Parathyroid adenoma (tissue), 2 donors: ENCODE results near the gene INO80E.

Experiments
- H2AFZ ChIP-seq: fragments of 300-600 bp; sonication (generic); one replicate; pipeline ENCODE4 v1.7.0; 2017; ENCODE audit warnings: antibody characterized with exemption, mild to moderate bottlenecking
- H3K27ac ChIP-seq: fragments of 300-600 bp; sonication (generic); one replicate; pipeline ENCODE4 v1.7.0; 2017
- H3K27me3 ChIP-seq: fragments of 300-600 bp; sonication (generic); one replicate; pipeline ENCODE4 v1.7.0; 2017; ENCODE audit warnings: low read length; ENCODE audit not compliant: control insufficient read depth, insufficient read depth
- H3K36me3 ChIP-seq: fragments of 300-600 bp; sonication (generic); one replicate; pipeline ENCODE4 v1.7.0; 2017; ENCODE audit warnings: low read length; ENCODE audit not compliant: control insufficient read depth, insufficient read depth
- H3K4me1 ChIP-seq: fragments of 300-600 bp; sonication (generic); one replicate; pipeline ENCODE4 v1.7.0; 2017; ENCODE audit warnings: control low read depth
- H3K4me2 ChIP-seq: fragments of 300-600 bp; sonication (generic); one replicate; pipeline ENCODE4 v1.7.0; 2017; ENCODE audit warnings: low read length
- H3K4me3 ChIP-seq: fragments of 300-600 bp; sonication (generic); one replicate; pipeline ENCODE4 v1.7.0; 2017; ENCODE audit warnings: low read depth, low read length
- H3K79me2 ChIP-seq: fragments of 300-600 bp; sonication (generic); one replicate; pipeline ENCODE4 v1.7.0; 2017; ENCODE audit warnings: control low read depth
- H3K9ac ChIP-seq: fragments of 300-600 bp; sonication (generic); one replicate; pipeline ENCODE4 v1.7.0; 2017; ENCODE audit warnings: mild to moderate bottlenecking
- H3K9me3 ChIP-seq: fragments of 300-600 bp; sonication (generic); one replicate; pipeline ENCODE4 v1.7.0; 2017; ENCODE audit warnings: low read length; ENCODE audit not compliant: control insufficient read depth
- CTCF ChIP-seq: fragments of 300-600 bp; sonication (generic); IDR thresholded peaks from one replicate; pipeline ENCODE4 v1.7.0; 2017; ENCODE audit warnings: antibody characterized with exemption, mild to moderate bottlenecking
- donor health status: primary hyperparathyroidism.

INO80E gene

DNA sequence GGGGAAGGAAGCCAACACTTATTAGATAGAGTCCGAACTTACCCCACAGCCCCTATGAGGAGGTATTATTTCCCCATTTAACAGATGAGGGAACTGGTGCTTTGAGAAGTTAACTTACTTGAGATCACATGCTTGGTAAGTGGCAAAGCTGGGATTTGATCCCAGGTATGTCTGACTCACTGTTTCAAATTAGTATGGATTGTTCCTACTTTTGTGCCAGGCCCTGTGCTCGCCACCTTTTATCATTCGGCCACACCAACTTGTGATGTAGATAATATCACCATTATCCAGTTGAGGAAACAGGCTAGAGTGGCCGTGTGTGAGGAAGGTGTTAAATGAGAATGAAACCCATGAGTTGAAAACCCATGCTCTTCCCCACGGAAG lies 11.3 kb upstream of the INO80E start:
- Histone ChIP-seq H3K27ac (no peak overlapping the region), H3K27me3 (no peaks in the 10 kb centered on the region), H3K36me3 (no peaks in the 10 kb centered on the region), H3K9me3 (no peaks in the 10 kb centered on the region), H3K79me2 (no peaks in the 10 kb centered on the region), H3K4me3 (no peak overlapping the region), H3K4me2 (no peak overlapping the region), H2AFZ (no peak overlapping the region), H3K9ac (no peak overlapping the region), H3K4me1 (no peaks in the 10 kb centered on the region)
- no peak for TF ChIP-seq CTCF

DNA sequence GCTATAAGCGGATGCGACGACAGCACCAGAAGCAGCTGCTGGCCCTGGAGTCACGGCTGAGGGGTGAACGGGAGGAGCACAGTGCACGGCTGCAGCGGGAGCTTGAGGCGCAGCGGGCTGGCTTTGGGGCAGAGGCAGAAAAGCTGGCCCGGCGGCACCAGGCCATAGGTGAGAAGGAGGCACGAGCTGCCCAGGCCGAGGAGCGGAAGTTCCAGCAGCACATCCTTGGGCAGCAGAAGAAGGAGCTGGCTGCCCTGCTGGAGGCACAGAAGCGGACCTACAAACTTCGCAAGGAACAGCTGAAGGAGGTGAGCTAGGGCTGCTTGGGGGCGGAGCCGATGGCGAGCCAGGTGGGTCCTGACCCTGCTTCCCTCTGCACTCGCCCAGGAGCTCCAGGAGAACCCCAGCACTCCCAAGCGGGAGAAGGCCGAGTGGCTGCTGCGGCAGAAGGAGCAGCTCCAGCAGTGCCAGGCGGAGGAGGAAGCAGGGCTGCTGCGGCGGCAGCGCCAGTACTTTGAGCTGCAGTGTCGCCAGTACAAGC lies 10.7 kb upstream of the INO80E start:
- Histone ChIP-seq H3K9ac (no peak overlapping the region), H3K36me3 (no peaks in the 10 kb centered on the region), H3K4me2 (no peak overlapping the region), H3K9me3 (no peaks in the 10 kb centered on the region), H2AFZ (no peak overlapping the region), H3K27me3 (no peaks in the 10 kb centered on the region), H3K4me3 (no peak overlapping the region), H3K27ac (no peak overlapping the region), H3K4me1 (no peaks in the 10 kb centered on the region), H3K79me2 (no peaks in the 10 kb centered on the region)
- TF ChIP-seq CTCF: no peak

DNA sequence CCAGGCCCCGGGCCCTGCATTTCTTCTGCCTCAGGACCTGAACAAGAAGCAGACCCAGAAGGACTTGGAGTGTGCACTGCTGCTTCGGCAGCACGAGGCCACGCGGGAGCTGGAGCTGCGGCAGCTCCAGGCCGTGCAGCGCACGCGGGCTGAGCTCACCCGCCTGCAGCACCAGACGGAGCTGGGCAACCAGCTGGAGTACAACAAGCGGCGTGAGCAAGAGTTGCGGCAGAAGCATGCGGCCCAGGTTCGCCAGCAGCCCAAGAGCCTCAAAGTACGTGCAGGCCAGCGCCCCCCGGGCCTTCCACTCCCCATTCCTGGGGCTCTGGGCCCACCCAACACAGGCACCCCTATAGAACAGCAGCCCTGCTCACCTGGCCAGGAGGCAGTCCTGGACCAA lies 9.8 kb upstream of the INO80E start:
- no peaks in the 10 kb centered on the region for H3K27me3 ChIP-seq
- H3K9me3 ChIP-seq: no peaks in the 10 kb centered on the region
- no peak overlapping the region for H3K4me2 ChIP-seq
- H3K4me1 ChIP-seq: no peaks in the 10 kb centered on the region
- no peak overlapping the region for H3K4me3 ChIP-seq
- no peaks in the 10 kb centered on the region for H3K36me3 ChIP-seq
- no peak overlapping the region for H3K9ac ChIP-seq
- no peaks in the 10 kb centered on the region for H3K79me2 ChIP-seq
- H3K27ac ChIP-seq: no peak overlapping the region
- TF ChIP-seq CTCF: no peak
- H2AFZ ChIP-seq: no peak overlapping the region

DNA sequence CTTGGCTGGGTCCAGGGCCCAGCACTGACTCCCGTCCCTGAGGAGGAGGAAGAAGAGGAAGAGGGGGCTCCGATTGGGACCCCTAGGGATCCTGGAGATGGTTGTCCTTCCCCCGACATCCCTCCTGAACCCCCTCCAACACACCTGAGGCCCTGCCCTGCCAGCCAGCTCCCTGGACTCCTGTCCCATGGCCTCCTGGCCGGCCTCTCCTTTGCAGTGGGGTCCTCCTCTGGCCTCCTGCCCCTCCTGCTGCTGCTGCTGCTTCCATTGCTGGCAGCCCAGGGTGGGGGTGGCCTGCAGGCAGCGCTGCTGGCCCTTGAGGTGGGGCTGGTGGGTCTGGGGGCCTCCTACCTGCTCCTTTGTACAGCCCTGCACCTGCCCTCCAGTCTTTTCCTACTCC lies 9.1 kb upstream of the INO80E start:
- no peak overlapping the region for H3K4me3 ChIP-seq

More for the DNA sequence above, 9.1 kb upstream of the INO80E start:
- no peaks in the 10 kb centered on the region for H3K27me3 ChIP-seq
- H3K4me2 ChIP-seq: no peak overlapping the region
- H3K36me3 ChIP-seq: no peaks in the 10 kb centered on the region
- no peak overlapping the region for H2AFZ ChIP-seq
- H3K79me2 ChIP-seq: no peaks in the 10 kb centered on the region
- no peak for TF ChIP-seq CTCF
- H3K4me1 ChIP-seq: no peaks in the 10 kb centered on the region
- H3K27ac ChIP-seq: no peak overlapping the region
- H3K9ac ChIP-seq: no peak overlapping the region
- H3K9me3 ChIP-seq: no peaks in the 10 kb centered on the region
